Measurements from ENCODE around the gene HIC1.
A peak's percentile ranks its signal among the peaks of the same experiment; 100 is the strongest.

HIC1 gene

GRCh38 chr17:2082003-2082781 is 27.3 kb downstream of the HIC1 start:
- DNase-seq: no peak

GRCh38 chr17:2083613-2084035 is 28.7 kb downstream of the HIC1 start:
- no peak for DNase-seq

- no peak for DNase-seq
Measured at GRCh38 chr17:2084036-2084765, 29.3 kb downstream of the HIC1 start.

- DNase-seq: no peak
Measured at GRCh38 chr17:2084766-2085647, 30.1 kb downstream of the HIC1 start.

GRCh38 chr17:2085648-2085949 is 30.7 kb downstream of the HIC1 start:
- no peak for DNase-seq

- no peak for DNase-seq
Measured at GRCh38 chr17:2086306-2086705, 31.4 kb downstream of the HIC1 start.

GRCh38 chr17:2087597-2088211 is 32.8 kb downstream of the HIC1 start:
- DNase-seq: peak; percentile 75

- no peak for DNase-seq
Measured at GRCh38 chr17:2089021-2089422, 34.1 kb downstream of the HIC1 start.

GRCh38 chr17:2090210-2090641 is 35.3 kb downstream of the HIC1 start:
- DNase-seq: no peak

- no peak for DNase-seq
Measured at GRCh38 chr17:2090804-2091534, 36.1 kb downstream of the HIC1 start.

- no peak for DNase-seq
Measured at GRCh38 chr17:2092253-2092652, 37.4 kb downstream of the HIC1 start.

GRCh38 chr17:2093349-2093748 is 38.4 kb downstream of the HIC1 start:
- DNase-seq: no peak

- no peak for DNase-seq
Measured at GRCh38 chr17:2094891-2095535, 40.1 kb downstream of the HIC1 start.

GRCh38 chr17:2095536-2095910 is 40.6 kb downstream of the HIC1 start:
- DNase-seq: no peak

GRCh38 chr17:2101448-2102257 is 46.8 kb downstream of the HIC1 start:
- DNase-seq: no peak

GRCh38 chr17:2102931-2103809 is 48.3 kb downstream of the HIC1 start:
- no peak for DNase-seq

GRCh38 chr17:2105663-2106062 is 50.8 kb downstream of the HIC1 start:
- no peak for DNase-seq

- no peak for DNase-seq
Measured at GRCh38 chr17:2106308-2106955, 51.5 kb downstream of the HIC1 start.

- no peak for DNase-seq
Measured at GRCh38 chr17:2107050-2107449, 52.1 kb downstream of the HIC1 start.

Data from activated CD4-positive, alpha-beta T cell treated with anti-CD3 and anti-CD28 coated beads, Interleukin-2, Interleukin-6, amounts not matched to agents 100 ng/mL and 50 ng/mL, durations not matched to agents 16 hours and 8 hours (primary cell).